Trophoblast cell (in vitro differentiated cells and primary cell): Measurements from ENCODE around the gene FAM53A.
"Not testable (repeated sequence)": the region's sequence is repeated elsewhere in the genome, so short reads cannot be mapped to it uniquely, and the experiment has no call there.

Source experiments
- DNase-seq, 2 donors: peaks; one replicate each; pipeline ENCODE4 v3.0.0-alpha.2; 2016
- H2AFZ ChIP-seq: 2 replicates; pipeline ENCODE4 v1.6.1; 2013; ENCODE audit warnings: low read length, moderate library complexity, mild to moderate bottlenecking; ENCODE audit not compliant: insufficient read depth, poor library complexity
- H2AK5ac ChIP-seq: 2 replicates; pipeline ENCODE4 v1.6.1; 2013; ENCODE audit warnings: mild to moderate bottlenecking, low read length
- H2BK120ac ChIP-seq: 2 replicates; pipeline ENCODE4 v1.6.1; 2013; ENCODE audit warnings: low read length, mild to moderate bottlenecking, moderate library complexity; ENCODE audit not compliant: insufficient read depth, poor library complexity
- H2BK12ac ChIP-seq: 2 replicates; pipeline ENCODE4 v1.6.1; 2013; ENCODE audit warnings: mild to moderate bottlenecking, low read length, moderate library complexity
- H2BK5ac ChIP-seq: 2 replicates; pipeline ENCODE4 v1.6.1; 2013; ENCODE audit warnings: low read length, low read depth, moderate library complexity, mild to moderate bottlenecking; ENCODE audit not compliant: poor library complexity
- H3K14ac ChIP-seq: 2 replicates; pipeline ENCODE4 v1.6.1; 2013; ENCODE audit warnings: mild to moderate bottlenecking, low read length
- H3K18ac ChIP-seq: 2 replicates; pipeline ENCODE4 v1.6.1; 2013; ENCODE audit warnings: mild to moderate bottlenecking, low read length
- H3K23ac ChIP-seq: 2 replicates; pipeline ENCODE4 v1.6.1; 2013; ENCODE audit warnings: low read length
- H3K27ac ChIP-seq: 2 replicates; pipeline ENCODE4 v1.5.1; 2013; ENCODE audit warnings: low read depth, mild to moderate bottlenecking, inconsistent platforms, low read length, moderate library complexity
- H3K27me3 ChIP-seq: 2 replicates; pipeline ENCODE4 v1.6.1; 2013; ENCODE audit warnings: inconsistent platforms, mild to moderate bottlenecking, low read length, moderate library complexity; ENCODE audit not compliant: insufficient read depth
- H3K36me3 ChIP-seq, 2 experiments: 1 replicate in 1 of 2; 2 replicates in 1 of 2; pipeline ENCODE4 v1.6.1; 2013; ENCODE audit warnings: low read length in 2 of 2, mild to moderate bottlenecking in 2 of 2, moderate library complexity in 1 of 2; ENCODE audit not compliant: insufficient read depth in 2 of 2, control insufficient read depth in 1 of 2
- H3K4ac ChIP-seq: 2 replicates; pipeline ENCODE4 v1.6.1; 2013; ENCODE audit warnings: low read depth, mild to moderate bottlenecking, low read length, moderate library complexity
- H3K4me1 ChIP-seq, 2 experiments: 1 replicate in 1 of 2; 2 replicates in 1 of 2; pipeline ENCODE4 v1.6.1; 2013; ENCODE audit warnings: low read length in 2 of 2, mild to moderate bottlenecking in 2 of 2, moderate library complexity in 1 of 2; ENCODE audit not compliant: insufficient read depth in 2 of 2, control insufficient read depth in 1 of 2
- H3K4me2 ChIP-seq: 2 replicates; pipeline ENCODE4 v1.6.1; 2013; ENCODE audit warnings: inconsistent platforms, mild to moderate bottlenecking, low read length, moderate library complexity
- H3K4me3 ChIP-seq: 2 replicates; pipeline ENCODE4 v1.5.1; 2013; ENCODE audit warnings: mild to moderate bottlenecking, low read depth, low read length, inconsistent platforms
- H3K79me1 ChIP-seq: one replicate; pipeline ENCODE4 v1.6.1; 2013; ENCODE audit warnings: low read length
- H3K79me2 ChIP-seq: 2 replicates; pipeline ENCODE4 v1.6.1; 2013; ENCODE audit warnings: low read length, mild to moderate bottlenecking; ENCODE audit not compliant: control insufficient read depth, insufficient read depth, poor library complexity
- H3K9ac ChIP-seq: 2 replicates; pipeline ENCODE4 v1.6.1; 2013; ENCODE audit warnings: mild to moderate bottlenecking, low read length
- H3K9me3 ChIP-seq: 2 replicates; pipeline ENCODE4 v1.6.1; 2013; ENCODE audit warnings: low read depth, mild to moderate bottlenecking, control low read depth, inconsistent platforms, low read length; ENCODE audit not compliant: insufficient read depth
- H4K12ac ChIP-seq: 2 replicates; pipeline ENCODE4 v1.6.1; 2013; ENCODE audit warnings: low read depth, mild to moderate bottlenecking, low read length, moderate library complexity
- H4K8ac ChIP-seq: 2 replicates; pipeline ENCODE4 v1.6.1; 2013; ENCODE audit warnings: low read depth, mild to moderate bottlenecking, low read length, moderate library complexity
- H4K91ac ChIP-seq: one replicate; pipeline ENCODE4 v1.6.1; 2013; ENCODE audit warnings: low read depth, mild to moderate bottlenecking, low read length, moderate library complexity
- WGBS: extraction: QIAGEN DNeasy Blood & Tissue Kit; methylation state at CpG from one replicate; pipeline ENCODE4 v1.1.7; 2013; ENCODE audit warnings: missing lambda C conversion rate; ENCODE audit not compliant: insufficient read length, insufficient coverage; ENCODE audit errors: extremely low coverage; 5-methylcytosine and 5-hydroxymethylcytosine counted together

The FAM53A gene

DNA sequence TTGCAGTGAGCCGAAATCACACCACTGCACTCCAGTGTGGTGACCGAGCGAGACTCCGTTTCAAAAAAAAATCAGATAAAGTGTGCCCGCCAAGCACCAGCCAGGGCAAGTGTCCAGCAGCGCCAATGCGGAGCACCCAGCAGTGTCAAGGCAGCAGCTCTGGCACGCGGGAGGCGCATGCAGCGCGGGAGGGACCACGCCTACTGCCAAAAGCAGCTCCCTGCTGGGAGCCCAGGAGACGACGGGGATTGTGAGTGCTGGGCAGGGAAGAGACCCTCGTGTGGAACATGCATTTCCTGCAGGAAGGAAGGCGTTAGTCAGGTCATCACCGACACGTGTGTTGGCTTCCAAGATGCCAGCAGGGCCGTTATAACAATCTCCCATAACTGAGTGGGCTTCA lies 10.4 kb downstream of the FAM53A start:
- Histone ChIP-seq H2AFZ (no peak overlapping the region), H3K18ac (no peak overlapping the region), H3K23ac (no peak overlapping the region), H3K4ac (no peak overlapping the region), H2BK120ac (no peak overlapping the region), H3K4me1 (no peaks in the 10 kb centered on the region), H2BK12ac (no peak overlapping the region), H2AK5ac (no peak overlapping the region), H3K27ac (no peak overlapping the region), H3K79me2 (no peaks in the 10 kb centered on the region), H3K79me1 (no peaks in the 10 kb centered on the region), H3K4me3 (no peak overlapping the region), H3K9me3 (no peaks in the 10 kb centered on the region), H3K27me3 (no peaks in the 10 kb centered on the region), H2BK5ac (no peak overlapping the region), H4K91ac (no peak overlapping the region), H3K14ac (no peak overlapping the region), H3K9ac (no peak overlapping the region), H3K4me2 (no peak overlapping the region), H4K12ac (no peak overlapping the region), H4K8ac (no peak overlapping the region), H3K36me3 (no peaks in the 10 kb centered on the region)
- no peak for DNase-seq
- WGBS, result no CpG with 5 or more reads among the region's 20 CpGs

- H2AK5ac ChIP-seq, H3K9me3 ChIP-seq, H4K12ac ChIP-seq, H2AFZ ChIP-seq, H2BK5ac ChIP-seq, H3K23ac ChIP-seq, H4K91ac ChIP-seq, H3K79me1 ChIP-seq, H3K4ac ChIP-seq, H3K79me2 ChIP-seq, DNase-seq, H3K9ac ChIP-seq, H3K27ac ChIP-seq, H3K14ac ChIP-seq, H4K8ac ChIP-seq, H2BK120ac ChIP-seq, H3K36me3 ChIP-seq, H3K4me2 ChIP-seq, H2BK12ac ChIP-seq, H3K4me3 ChIP-seq, H3K4me1 ChIP-seq, H3K27me3 ChIP-seq, H3K18ac ChIP-seq: not testable (repeated sequence)
- no CpG with 5 or more reads among the region's 20 CpGs for WGBS
Observed at GRCh38 chr4:1671011-1671410, 13.1 kb downstream of the FAM53A start.

GRCh38 chr4:1670279-1670678 lies 13.8 kb downstream of the FAM53A start:
- no CpG with 5 or more reads among the region's 11 CpGs for WGBS
- no peak overlapping the region for H4K8ac ChIP-seq

DNA sequence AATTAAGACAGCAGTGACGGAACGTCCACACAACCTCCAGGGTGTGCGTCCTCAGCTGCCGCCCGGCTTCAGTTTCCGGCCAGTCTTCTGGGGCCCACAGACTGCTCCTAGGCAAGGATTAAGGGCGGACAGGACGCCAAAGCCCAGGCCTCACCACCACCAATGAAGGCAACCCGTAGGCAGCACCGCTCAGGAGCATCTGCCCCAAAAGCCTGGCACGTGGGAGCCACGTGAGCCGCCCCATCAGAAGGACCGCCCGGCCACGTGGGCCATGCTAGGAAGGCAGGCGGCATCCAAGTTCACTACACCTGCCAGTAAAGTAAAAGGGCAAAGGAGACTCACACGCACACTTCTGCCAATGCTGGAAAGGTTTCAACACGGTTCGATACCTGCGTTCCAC lies 14.3 kb downstream of the FAM53A start:
- Histone ChIP-seq H3K4me2 (no peak overlapping the region), H3K23ac (no peak overlapping the region), H3K79me1 (no peaks in the 10 kb centered on the region), H3K9me3 (no peaks in the 10 kb centered on the region), H2BK5ac (no peak overlapping the region), H3K4ac (no peak overlapping the region), H2BK12ac (no peak overlapping the region), H3K9ac (no peak overlapping the region), H2AK5ac (no peak overlapping the region), H3K27me3 (no peaks in the 10 kb centered on the region), H3K14ac (no peak overlapping the region), H3K4me3 (no peak overlapping the region), H3K18ac (no peak overlapping the region), H2AFZ (no peak overlapping the region), H4K91ac (no peak overlapping the region), H3K79me2 (no peaks in the 10 kb centered on the region), H3K36me3 (no peaks in the 10 kb centered on the region), H4K8ac (no peak overlapping the region), H2BK120ac (no peak overlapping the region), H3K27ac (no peak overlapping the region), H3K4me1 (peaks cover 0 to 2% of the 10 kb centered on the region in 2 experiments), H4K12ac (no peak overlapping the region)
- WGBS, result no CpG with 5 or more reads among the region's 21 CpGs
- DNase-seq, result no peak

More at GRCh38 chr4:1670279-1670678, 13.8 kb downstream of the FAM53A start:
- Histone ChIP-seq H3K9me3 (no peaks in the 10 kb centered on the region), H3K9ac (no peak overlapping the region), H3K27me3 (no peaks in the 10 kb centered on the region), H3K4me2 (no peak overlapping the region), H3K36me3 (no peaks in the 10 kb centered on the region), H2AFZ (no peak overlapping the region), H2BK120ac (no peak overlapping the region), H3K27ac (no peak overlapping the region), H4K91ac (no peak overlapping the region), H2BK5ac (no peak overlapping the region), H2AK5ac (no peak overlapping the region), H2BK12ac (no peak overlapping the region), H3K4me1 (peaks cover 0 to 2% of the 10 kb centered on the region in 2 experiments), H3K4ac (no peak overlapping the region), H3K4me3 (no peak overlapping the region), H3K79me1 (no peaks in the 10 kb centered on the region), H3K23ac (no peak overlapping the region), H3K79me2 (no peaks in the 10 kb centered on the region), H3K14ac (no peak overlapping the region), H3K18ac (no peak overlapping the region), H4K12ac (no peak overlapping the region)
- DNase-seq, result no peak
